ENCODE data around the gene SYNC.
"Not testable (repeated sequence)": the region's sequence is repeated elsewhere in the genome, so short reads cannot be mapped to it uniquely, and the experiment has no call there.

SYNC gene

GRCh38 chr1:32642292-32642827, 60.2 kb downstream of the SYNC start:
- not testable (repeated sequence) for DNase-seq (ENCODE audit: low spot score)

DNA sequence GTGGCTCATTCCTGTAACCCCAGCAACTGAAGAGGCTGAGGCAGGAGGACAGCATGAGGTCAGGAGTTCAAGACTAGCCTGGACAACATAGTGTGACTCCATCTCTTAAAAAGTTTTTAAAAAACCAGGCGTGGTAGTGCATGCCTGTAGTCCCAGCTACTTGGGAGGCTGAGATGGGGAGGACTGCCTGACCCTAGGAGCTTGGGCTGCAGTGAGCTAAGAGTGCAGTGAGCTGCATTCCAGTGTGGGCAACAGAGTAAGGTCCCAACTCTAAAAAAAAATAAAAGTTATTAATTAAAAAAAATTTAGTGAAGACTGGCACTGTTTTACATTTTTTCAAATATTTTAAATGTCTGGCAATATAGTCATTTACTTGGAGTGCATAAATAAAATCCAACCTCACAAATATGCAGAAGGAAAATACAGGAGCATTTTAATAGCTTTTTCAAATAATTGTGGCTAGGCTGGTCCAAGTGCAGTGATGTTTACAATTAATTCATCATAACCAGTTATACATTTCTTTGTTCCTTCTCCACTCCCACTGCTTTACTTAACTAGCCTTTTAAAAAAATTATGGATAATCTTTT, 63.0 kb downstream of the SYNC start:
- no peak for DNase-seq (ENCODE audit: low spot score)

- DNase-seq (ENCODE audit: low spot score): no peak
Measured at GRCh38 chr1:32636914-32637645, 65.5 kb downstream of the SYNC start.

- DNase-seq (ENCODE audit: low spot score): no peak
Measured at GRCh38 chr1:32635508-32636277, 66.9 kb downstream of the SYNC start.

- DNase-seq (ENCODE audit: low spot score): no peak
Measured at GRCh38 chr1:32632829-32633228, 69.7 kb downstream of the SYNC start.

DNA sequence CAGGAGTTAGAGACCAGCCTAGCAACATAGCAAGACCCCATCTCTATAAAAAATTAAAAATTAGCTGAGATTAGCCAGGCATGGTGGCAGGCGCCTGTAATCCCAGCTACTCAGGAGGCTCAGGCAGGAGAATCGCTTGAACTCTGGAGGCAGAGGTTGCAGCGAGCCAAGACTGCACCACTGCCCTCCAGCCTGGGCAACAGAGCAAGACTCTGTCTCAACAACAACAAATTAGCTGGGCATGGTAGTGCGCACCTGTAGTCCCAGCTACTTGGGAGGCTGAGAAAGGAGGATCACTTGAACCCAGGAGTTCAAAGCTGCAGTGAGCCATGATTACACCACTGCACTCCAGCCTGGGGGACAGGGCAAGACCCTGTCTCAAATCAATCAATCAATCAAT, 72.4 kb downstream of the SYNC start:
- not testable (repeated sequence) for DNase-seq (ENCODE audit: low spot score)

Measured in Ammon's horn (tissue), 1 donor.